Calu3 (cell line): Measurements from ENCODE around the gene HAND2. TPM values are rescaled to one million over a fixed set of nuclear protein-coding genes. Genes with fewer than 3 reads are reported as not detected.

Source experiments
- BruUV-seq: library from RNA; stranded (reverse); fragments of 400-500 nt; replicated peaks from 2 replicates; lab custom pipeline; 2021; lab: Mats Ljungman, UMichigan
- CTCF ChIA-PET: fragments of 300-600 bp; sonication (Branson Sonifier 250); formaldehyde crosslinking; loops from one replicate; lab custom pipeline; 2022; ENCODE audit warnings: antibody characterized with exemption; lab: Charles Lee
- DNase-seq: peaks from one replicate; pipeline ENCODE4 v3.0.0; 2022
- H3K27ac Mint-ChIP-seq: one replicate; pipeline ENCODE4 v1.8.0; 2022; ENCODE audit warnings: mixed read lengths; ENCODE audit not compliant: unreplicated experiment
- H3K27me3 Mint-ChIP-seq: one replicate; pipeline ENCODE4 v1.8.0; 2022; ENCODE audit warnings: mixed read lengths; ENCODE audit not compliant: unreplicated experiment
- H3K36me3 Mint-ChIP-seq: one replicate; pipeline ENCODE4 v1.8.0; 2022; ENCODE audit warnings: mild to moderate bottlenecking, moderate library complexity, mixed read lengths; ENCODE audit not compliant: insufficient read depth, unreplicated experiment
- H3K4me1 Mint-ChIP-seq: one replicate; pipeline ENCODE4 v1.8.0; 2022; ENCODE audit warnings: mild to moderate bottlenecking, low read depth, mixed read lengths; ENCODE audit not compliant: unreplicated experiment
- H3K4me3 Mint-ChIP-seq: one replicate; pipeline ENCODE4 v1.8.0; 2022; ENCODE audit warnings: mild to moderate bottlenecking, low read depth, moderate library complexity, mixed read lengths; ENCODE audit not compliant: unreplicated experiment
- H3K9me3 Mint-ChIP-seq: one replicate; pipeline ENCODE4 v1.8.0; 2022; ENCODE audit warnings: low read depth, mixed read lengths; ENCODE audit not compliant: unreplicated experiment
- intact Hi-C: fragments of 100-400 bp; cut with micrococcal nuclease; formaldehyde crosslinking; loops from one replicate; pipeline ENCODE4 v1.10.0; 2022; ENCODE audit not compliant: unreplicated experiment
- total RNA-seq: library from RNA; stranded (reverse); gene quantifications from 2 replicates; pipeline ENCODE4 v1.2.3, GENCODE V29; 2022
- TF ChIP-seq, protein P1 (sequence below): fragments of 200-600 bp; IDR thresholded peaks from one replicate; pipeline ENCODE4 v1.8.0; 2022; ENCODE audit warnings: antibody characterized with exemption; ENCODE audit not compliant: unreplicated experiment

The HAND2 gene
- total RNA-seq, 1 experiment from 2014 or later: 0.45 TPM

- H3K27ac Mint-ChIP-seq: no peak overlapping the region
- no peak overlapping the region for H3K4me3 Mint-ChIP-seq
Observed at GRCh38 chr4:173536808-173537429, 6.9 kb upstream of the HAND2 start.

GRCh38 chr4:173535957-173536356, 5.9 kb upstream of the HAND2 start:
- TF ChIP-seq, protein P1, sequence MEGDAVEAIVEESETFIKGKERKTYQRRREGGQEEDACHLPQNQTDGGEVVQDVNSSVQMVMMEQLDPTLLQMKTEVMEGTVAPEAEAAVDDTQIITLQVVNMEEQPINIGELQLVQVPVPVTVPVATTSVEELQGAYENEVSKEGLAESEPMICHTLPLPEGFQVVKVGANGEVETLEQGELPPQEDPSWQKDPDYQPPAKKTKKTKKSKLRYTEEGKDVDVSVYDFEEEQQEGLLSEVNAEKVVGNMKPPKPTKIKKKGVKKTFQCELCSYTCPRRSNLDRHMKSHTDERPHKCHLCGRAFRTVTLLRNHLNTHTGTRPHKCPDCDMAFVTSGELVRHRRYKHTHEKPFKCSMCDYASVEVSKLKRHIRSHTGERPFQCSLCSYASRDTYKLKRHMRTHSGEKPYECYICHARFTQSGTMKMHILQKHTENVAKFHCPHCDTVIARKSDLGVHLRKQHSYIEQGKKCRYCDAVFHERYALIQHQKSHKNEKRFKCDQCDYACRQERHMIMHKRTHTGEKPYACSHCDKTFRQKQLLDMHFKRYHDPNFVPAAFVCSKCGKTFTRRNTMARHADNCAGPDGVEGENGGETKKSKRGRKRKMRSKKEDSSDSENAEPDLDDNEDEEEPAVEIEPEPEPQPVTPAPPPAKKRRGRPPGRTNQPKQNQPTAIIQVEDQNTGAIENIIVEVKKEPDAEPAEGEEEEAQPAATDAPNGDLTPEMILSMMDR: no peak
- intact Hi-C loops: no loop called here
- CTCF ChIA-PET: no interaction called here
- BruUV-seq: no TSS peak
- no peaks in the 10 kb centered on the region for H3K9me3 Mint-ChIP-seq
- no peaks in the 10 kb centered on the region for H3K4me1 Mint-ChIP-seq
- DNase-seq: no peak
- H3K36me3 Mint-ChIP-seq: no peaks in the 10 kb centered on the region
- no peak overlapping the region for H3K27ac Mint-ChIP-seq
- no peak overlapping the region for H3K4me3 Mint-ChIP-seq
- peaks cover 13% of the 10 kb centered on the region for H3K27me3 Mint-ChIP-seq

More at GRCh38 chr4:173536808-173537429, 6.9 kb upstream of the HAND2 start:
- Mint-ChIP-seq H3K9me3 (no peaks in the 10 kb centered on the region), H3K36me3 (no peaks in the 10 kb centered on the region), H3K4me1 (no peaks in the 10 kb centered on the region), H3K27me3 (peaks cover 13% of the 10 kb centered on the region)
- TF ChIP-seq, protein P1: no peak
- intact Hi-C loops: no loop called here
- no peak for DNase-seq
- no TSS peak for BruUV-seq
- CTCF ChIA-PET: no interaction called here

- no TSS peak for BruUV-seq
- intact Hi-C loops: no loop called here
- no peaks in the 10 kb centered on the region for H3K36me3 Mint-ChIP-seq
- TF ChIP-seq, protein P1: no peak
- no peaks in the 10 kb centered on the region for H3K9me3 Mint-ChIP-seq
- DNase-seq: no peak
- CTCF ChIA-PET: no interaction called here
- no peak overlapping the region for H3K4me3 Mint-ChIP-seq
- no peak overlapping the region for H3K27ac Mint-ChIP-seq
- H3K4me1 Mint-ChIP-seq: no peaks in the 10 kb centered on the region
- H3K27me3 Mint-ChIP-seq: peaks cover 13% of the 10 kb centered on the region
Observed at GRCh38 chr4:173535165-173535902, 5.3 kb upstream of the HAND2 start.

DNA sequence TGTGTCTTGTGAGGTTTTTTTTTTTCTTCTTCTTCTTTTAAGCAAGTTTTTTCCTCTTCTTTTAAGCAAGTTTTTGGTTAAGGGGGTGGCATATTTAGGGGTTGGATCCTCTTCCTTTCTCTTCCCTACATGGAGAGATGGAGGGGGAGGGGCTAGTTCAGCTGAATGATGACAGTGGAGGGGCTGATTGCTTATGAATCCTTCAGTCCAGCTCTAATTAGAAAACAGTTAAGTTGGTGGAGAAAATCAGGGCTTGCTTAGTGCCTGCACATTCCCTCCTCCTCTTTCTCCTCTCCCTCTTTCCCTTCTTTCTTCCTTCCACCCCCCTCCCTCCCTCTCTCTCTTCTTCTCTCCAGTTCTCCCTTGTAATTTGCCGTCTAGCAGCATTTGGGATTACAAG, 4.4 kb upstream of the HAND2 start:
- H3K4me1 Mint-ChIP-seq: no peaks in the 10 kb centered on the region
- H3K27me3 Mint-ChIP-seq: peaks cover 12% of the 10 kb centered on the region
- DNase-seq: no peak
- BruUV-seq: no TSS peak
- H3K27ac Mint-ChIP-seq: no peak overlapping the region
- peaks cover 6% of the 10 kb centered on the region for H3K36me3 Mint-ChIP-seq
- intact Hi-C loops: no loop called here
- H3K4me3 Mint-ChIP-seq: no peak overlapping the region
- CTCF ChIA-PET: no interaction called here
- TF ChIP-seq, protein P1: no peak
- no peaks in the 10 kb centered on the region for H3K9me3 Mint-ChIP-seq
